Small intestine (tissue), 4 donors: ENCODE results near the gene LRRC37B. TPM values are rescaled to one million over a fixed set of nuclear protein-coding genes. Genes with fewer than 3 reads are reported as not detected.

ENCODE experiments used
- polyA plus RNA-seq, 4 donors: library from polyadenylated mRNA; stranded (reverse) in 3 of 4; unstranded in 1 of 4; fragments of 200-250 nt in 3 of 4; fragments of 120-200 nt in 1 of 4; gene quantifications; one replicate each; pipeline versions ENCODE4 v1.2.1 to v1.2.3, GENCODE V29; 2013
- donor health status: healthy with polysubstance abuse.
- donor health status: Bipolar disorder and iron deficiency.
- donor health status: healthy.

The LRRC37B gene
- polyA plus RNA-seq, 4 donors = 8.6 to 26.2 (median 14.0) TPM

Other genes with a start within 250 kb of the LRRC37B start
- 10 to 100 TPM; 12.7 to 33.7 (median 32.2) TPM for gene COPRS, start 148.1 kb upstream of the LRRC37B start, polyA plus RNA-seq
- 10 to 100 TPM; 35.4 to 57.8 (median 41.4) TPM for gene UTP6, start 105.7 kb upstream of the LRRC37B start, polyA plus RNA-seq
- 10 to 100 TPM; 10.8 to 36.3 (median 13.8) TPM for gene SUZ12, start 70.4 kb upstream of the LRRC37B start, polyA plus RNA-seq
- gene RHOT1, start 135.1 kb downstream of the LRRC37B start, polyA plus RNA-seq = 10 to 100 TPM; 23.2 to 61.5 (median 34.8) TPM